Activated CD4-positive, CD25-positive, alpha-beta regulatory T cell treated with anti-CD3 and anti-CD28 coated beads, Interleukin-2, amount 50 U/mL, for 16 hours (primary cell): ENCODE data around the gene LRRC8D.
"Not testable (repeated sequence)": the region's sequence is repeated elsewhere in the genome, so short reads cannot be mapped to it uniquely, and the experiment has no call there.

ENCODE experiments used
- DNase-seq: peaks from one replicate; pipeline ENCODE4 v3.0.0-alpha.2; 2020; ENCODE audit warnings: low read depth, low spot score

The LRRC8D gene

DNA sequence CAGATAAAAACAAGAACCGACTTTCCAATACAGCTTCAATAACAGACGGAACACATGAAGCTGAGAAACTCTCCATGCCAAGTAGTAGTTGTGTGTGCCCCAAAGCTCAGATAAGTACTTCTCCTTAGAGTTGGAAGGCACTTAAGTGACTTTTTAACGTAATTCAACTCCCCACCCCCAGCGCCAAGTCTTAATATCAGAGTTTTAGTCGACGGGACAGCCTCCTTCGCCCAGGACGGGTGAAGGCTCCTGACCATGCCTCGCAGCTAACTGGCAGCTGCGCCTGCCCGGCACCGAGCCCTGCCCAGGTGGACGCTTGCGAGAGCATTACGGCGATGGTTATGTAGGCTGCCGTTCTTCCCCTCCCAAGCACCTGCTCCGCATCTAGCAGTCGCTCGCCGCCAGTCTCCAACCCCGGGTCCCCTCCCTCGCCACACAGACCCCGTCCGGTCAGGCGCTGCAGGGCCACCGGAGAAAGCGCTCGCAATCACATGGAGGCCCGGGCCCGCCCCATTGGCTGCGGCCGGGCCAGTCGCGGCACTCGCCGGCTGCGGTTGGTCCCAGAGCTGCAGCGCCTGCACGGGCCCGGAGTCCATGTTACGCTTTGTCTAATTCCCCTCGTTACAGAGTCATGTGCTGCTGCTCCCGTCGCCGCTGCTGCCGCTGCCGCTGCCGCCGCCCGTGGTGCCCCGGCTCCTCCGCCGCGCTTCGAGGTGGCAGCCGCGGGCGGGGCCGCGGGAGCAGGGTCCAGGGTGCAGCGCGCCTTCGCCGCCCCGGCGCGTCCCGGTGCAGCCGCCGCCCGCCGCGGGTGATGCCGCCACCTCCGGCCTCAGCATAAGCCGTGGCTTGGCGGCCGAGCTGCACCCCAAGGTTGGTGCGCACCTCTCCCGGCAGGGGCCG, at the start of gene LRRC8D:
Gene LRRC8D (plus strand): TSS at position 611 of the 900 bp plus-strand sequence. CDS start 112,037 bp downstream, outside the sequence.
- peak; percentile 11 for DNase-seq

DNA sequence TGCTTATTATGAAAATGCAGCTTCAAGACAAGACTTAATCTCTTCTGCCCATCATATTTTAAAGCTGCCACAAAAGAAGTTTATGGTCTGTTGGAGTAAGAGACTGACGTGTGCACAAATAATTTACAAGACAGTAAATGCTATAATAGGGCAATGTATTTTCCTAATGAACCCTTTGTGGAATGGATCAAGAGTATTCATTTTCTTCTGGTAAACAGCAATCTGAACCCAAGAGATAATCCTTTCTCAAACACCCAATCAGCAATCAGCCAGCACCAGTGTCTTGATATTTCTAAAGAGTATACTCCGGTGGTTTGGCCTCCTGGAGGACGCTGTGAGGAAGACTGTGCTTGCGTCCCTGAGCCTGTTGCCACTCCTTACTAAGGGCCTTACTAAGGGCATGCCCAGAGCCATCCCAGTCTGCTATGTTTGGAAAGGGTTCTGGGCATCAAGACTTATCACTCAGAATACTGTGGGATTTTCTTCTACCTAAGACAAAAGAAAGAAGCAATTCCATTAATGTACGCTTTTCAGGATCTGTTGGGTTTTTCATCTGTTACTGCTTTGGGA, 48.8 kb upstream of the LRRC8D start:
- DNase-seq: no peak

GRCh38 chr1:89776104-89776503, 44.7 kb upstream of the LRRC8D start:
- not testable (repeated sequence) for DNase-seq

- DNase-seq: not testable (repeated sequence)
Observed at GRCh38 chr1:89777271-89777670, 43.6 kb upstream of the LRRC8D start.

- no peak for DNase-seq
Observed at GRCh38 chr1:89779151-89779940, 41.5 kb upstream of the LRRC8D start.

- DNase-seq: no peak
Observed at GRCh38 chr1:89780721-89781120, 40.1 kb upstream of the LRRC8D start.

- DNase-seq: peak; percentile 44
Observed at GRCh38 chr1:89781494-89782126, 39.2 kb upstream of the LRRC8D start.

GRCh38 chr1:89786628-89787214, 34.1 kb upstream of the LRRC8D start:
- no peak for DNase-seq

GRCh38 chr1:89790592-89790991, 30.2 kb upstream of the LRRC8D start:
- DNase-seq: no peak

GRCh38 chr1:89791064-89791726, 29.6 kb upstream of the LRRC8D start:
- DNase-seq: no peak

- DNase-seq: no peak
Observed at GRCh38 chr1:89794406-89794805, 26.4 kb upstream of the LRRC8D start.

DNA sequence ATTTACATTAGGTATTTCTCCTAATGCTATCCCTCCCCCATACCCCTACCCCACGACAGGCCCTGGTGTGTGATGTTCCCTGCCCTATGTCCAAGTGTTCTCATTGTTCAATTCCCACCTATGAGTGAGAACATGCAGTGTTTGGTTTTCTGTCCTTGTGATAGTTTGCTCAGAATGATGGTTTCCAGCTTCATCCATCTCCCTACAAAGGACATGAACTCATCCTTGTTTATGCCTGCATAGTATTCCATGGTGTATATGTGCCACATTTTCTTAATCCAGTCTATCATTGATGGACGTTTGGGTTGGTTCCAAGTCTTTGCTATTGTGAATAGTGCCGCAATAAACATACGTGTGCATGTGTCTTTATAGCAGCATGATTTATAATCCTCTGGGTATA, 25.3 kb upstream of the LRRC8D start:
- not testable (repeated sequence) for DNase-seq

- DNase-seq: not testable (repeated sequence)
Observed at GRCh38 chr1:89797876-89798275, 23.0 kb upstream of the LRRC8D start.

GRCh38 chr1:89799495-89799894, 21.3 kb upstream of the LRRC8D start:
- no peak for DNase-seq

DNA sequence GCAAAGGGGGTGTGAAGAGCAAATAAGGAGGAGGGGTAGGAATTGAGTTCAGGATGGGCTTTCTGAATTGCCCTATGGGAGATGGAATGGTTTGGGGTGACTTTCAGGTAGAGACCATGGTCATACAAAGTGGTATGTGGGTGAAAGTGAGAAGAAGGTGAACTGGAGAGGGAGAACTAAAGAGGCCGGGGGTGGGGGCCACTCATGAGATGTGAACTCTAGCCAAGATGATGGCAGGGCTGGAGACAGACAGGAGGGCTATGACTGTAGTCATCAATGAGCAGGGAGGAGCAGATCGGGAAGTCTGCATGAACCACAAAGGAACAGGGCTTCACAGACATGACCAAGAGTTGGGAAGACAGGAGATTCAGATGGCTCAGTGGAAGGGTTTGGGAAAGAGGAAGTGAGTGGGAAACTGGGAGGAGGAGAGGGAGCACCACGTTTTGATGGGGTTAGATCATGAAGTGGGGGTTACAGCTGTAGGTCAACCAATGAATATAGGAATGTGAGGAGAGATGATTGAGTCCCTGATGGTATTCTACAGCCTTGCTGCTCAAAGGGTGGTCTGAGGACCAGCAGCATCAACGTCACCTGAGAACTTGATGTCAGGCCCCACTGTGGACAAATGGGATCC, 20.7 kb upstream of the LRRC8D start:
- no peak for DNase-seq

DNA sequence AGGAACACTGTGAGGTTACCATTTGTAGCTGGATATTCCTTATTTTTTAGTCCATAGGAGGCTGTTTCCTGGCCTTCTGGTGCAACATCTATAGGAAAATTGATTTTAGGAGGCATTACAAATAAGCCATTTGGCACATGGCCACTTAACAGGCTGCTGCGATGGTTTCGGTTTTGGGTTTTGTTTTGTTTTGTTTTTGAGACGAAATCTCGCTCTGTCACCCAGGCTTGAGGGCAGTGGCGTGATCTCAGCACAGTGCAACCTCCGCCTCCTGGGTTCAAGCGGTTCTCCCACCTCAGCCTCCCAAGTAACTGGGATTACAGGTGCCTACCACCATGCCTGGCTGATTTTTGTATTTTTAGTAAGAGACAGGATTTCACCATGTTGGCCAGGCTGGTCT, 20.1 kb upstream of the LRRC8D start:
- DNase-seq: no peak

GRCh38 chr1:89802051-89802450, 18.8 kb upstream of the LRRC8D start:
- DNase-seq: no peak

- DNase-seq: no peak
Observed at GRCh38 chr1:89802841-89803240, 18.0 kb upstream of the LRRC8D start.

DNA sequence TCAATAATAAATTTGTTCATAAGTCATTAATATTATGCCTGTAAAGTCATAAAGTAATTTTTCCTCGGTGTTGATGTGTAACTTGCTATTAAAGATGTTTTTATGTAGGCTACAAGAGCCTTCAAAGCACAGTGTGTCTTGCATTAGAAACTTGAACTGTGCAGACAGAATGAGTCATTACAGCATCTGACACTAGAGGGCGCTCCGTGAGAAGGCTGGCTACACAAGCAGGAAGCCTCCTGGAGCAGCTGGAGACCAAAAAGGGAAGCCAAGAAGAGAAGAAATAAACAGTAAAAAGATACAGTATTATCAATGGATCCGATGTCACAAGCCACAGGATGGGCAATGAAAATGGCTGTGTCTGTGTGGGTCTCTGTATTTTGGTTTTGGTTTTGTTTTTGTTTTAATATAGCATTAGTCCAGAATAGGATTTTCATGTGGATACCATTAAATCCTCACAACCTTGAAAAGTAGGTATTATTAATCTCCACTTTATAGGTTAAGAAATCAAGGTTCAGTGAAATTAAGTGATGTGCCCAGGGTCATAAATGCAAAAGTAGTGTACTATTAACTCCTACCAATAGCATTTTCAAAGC, 16.1 kb upstream of the LRRC8D start:
- DNase-seq: peak; percentile 69

- no peak for DNase-seq
Observed at GRCh38 chr1:89806616-89807015, 14.2 kb upstream of the LRRC8D start.
